MM.1S (cell line): ENCODE measurements around the gene SNX3.

Experiments used
- CTCF ChIP-seq: fragments of 300-600 bp; sonication (generic); IDR thresholded peaks from 2 replicates; pipeline ENCODE4 v1.5.1; 2016; ENCODE audit warnings: antibody characterized with exemption, low read length, mixed read lengths
- EZH2 ChIP-seq: fragments of 300-600 bp; sonication (generic); optimal IDR thresholded peaks from 2 replicates; pipeline ENCODE3; 2017; ENCODE audit warnings: low read depth, mild to moderate bottlenecking, antibody characterized with exemption, low read length, mixed read lengths

DNA sequence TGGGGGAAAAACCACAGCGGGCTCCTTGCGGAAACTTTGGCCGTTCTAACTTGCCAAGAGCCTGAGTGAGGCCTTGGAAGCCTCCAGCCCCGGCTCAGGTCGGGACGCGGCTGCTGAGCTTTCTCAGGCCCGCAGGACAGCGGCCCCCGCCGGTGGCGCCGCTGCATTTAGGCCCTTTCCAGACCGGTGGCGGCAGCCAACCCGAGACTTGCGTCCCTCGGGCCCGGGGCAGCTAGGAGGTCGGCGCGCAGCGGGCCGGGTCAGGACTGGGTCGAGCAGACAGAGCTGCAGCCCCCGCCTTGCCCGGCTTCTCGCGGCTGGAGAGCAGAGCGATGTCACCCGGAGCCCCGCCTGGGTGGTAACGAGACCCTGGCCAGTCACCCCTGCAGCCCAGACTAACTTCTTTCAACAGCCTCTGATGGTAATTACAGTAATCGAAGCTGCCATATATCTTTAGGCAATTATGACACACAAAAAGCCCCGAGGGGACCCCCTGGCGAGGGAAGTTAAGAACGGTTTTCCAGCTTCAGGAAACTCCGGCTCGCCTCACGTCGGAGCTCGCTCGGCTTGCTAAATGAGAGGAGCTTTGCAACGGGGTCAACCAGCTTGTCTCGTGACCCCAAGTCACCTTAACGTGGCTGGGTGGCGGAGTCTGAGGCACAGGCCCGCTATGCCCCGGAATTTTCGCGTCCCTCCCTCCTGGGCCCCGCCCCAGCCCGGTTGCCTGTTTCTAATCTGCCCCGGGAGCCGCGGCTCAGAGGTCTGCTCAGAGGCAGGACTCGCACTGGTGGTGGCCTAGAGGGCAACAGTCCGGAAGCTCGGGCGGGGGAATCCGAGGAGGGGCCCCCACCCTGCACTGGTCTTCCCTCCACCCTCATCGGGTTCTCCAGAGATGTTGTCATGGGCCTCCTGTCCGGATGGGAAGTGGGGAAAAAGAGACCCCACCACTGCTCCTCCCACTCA lies 92.1 kb downstream of the SNX3 start:
- TF ChIP-seq CTCF: peak; percentile 32
- no peak for TF ChIP-seq EZH2
